Middle frontal gyrus (tissue), 1 donor: ENCODE data around the gene GTPBP4.
"Not testable (repeated sequence)": the region's sequence is repeated elsewhere in the genome, so short reads cannot be mapped to it uniquely, and the experiment has no call there.

Experiments
- DNase-seq: peaks from one replicate; pipeline ENCODE4 v3.0.0-alpha.2; 2015; ENCODE audit warnings: low spot score; ENCODE audit errors: extremely low spot score

GTPBP4 gene

DNA sequence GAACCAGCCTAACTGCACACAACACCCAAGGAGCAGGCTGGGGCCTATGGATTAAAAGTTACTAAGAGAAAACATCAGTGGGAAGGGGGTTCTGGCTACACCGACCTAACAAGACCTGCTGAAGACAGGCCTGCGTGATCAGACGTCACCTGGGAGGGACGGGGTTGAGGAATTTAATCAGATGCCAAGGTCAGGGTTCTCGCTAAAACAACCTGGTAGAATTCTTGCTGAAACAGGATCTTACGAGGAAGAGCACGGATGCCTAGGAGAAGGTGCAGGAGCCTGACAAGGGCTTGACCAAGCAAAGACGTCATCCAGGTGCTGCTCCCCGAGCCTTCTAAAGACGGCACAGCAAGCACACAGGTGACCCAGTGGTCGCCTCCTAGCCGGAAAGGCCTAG, 35.9 kb downstream of the GTPBP4 start:
- no peak for DNase-seq

DNA sequence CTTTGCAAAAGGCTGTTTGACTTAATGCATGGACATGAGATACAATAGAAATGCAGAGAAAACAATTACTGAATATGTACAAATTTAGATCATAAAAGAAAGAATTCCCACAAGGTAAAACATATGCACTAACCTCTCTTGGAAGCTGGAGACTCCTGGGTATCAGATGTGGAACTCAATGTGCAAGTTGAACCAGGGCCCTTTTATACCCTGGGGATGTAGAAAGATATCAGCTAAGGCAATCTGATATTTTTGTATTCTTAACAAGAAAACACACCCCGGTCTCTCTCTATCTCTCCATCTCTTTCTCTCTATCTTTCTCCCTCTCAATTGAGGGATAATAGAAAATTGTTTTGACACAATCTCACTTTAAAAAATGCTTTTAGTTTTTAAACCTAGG, 37.4 kb downstream of the GTPBP4 start, which contains the start of gene IDI2:
Gene IDI2, minus strand, starts transcription at position 177 of the 400 bp plus-strand sequence. CDS start 1,136 bp downstream, outside the sequence.
- no peak for DNase-seq

DNA sequence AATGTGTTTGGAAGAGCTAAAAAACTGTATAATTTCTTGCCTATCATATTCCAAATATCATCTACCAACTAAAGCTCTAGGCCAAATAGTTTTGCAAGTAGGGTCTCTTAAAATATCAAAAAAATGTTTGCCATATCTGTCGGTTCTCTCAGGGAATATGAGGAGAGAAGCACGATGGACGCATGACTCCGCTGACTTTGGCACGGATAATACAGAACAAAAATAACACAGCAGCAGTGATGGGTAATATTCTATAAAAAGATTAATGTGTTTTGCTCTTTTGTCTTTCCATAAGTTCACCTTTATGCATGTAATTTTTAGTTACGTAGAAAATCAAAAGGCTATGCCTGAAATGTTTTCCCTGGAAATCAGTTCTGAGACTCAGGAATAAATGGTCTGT, 38.3 kb downstream of the GTPBP4 start:
- no peak for DNase-seq

DNA sequence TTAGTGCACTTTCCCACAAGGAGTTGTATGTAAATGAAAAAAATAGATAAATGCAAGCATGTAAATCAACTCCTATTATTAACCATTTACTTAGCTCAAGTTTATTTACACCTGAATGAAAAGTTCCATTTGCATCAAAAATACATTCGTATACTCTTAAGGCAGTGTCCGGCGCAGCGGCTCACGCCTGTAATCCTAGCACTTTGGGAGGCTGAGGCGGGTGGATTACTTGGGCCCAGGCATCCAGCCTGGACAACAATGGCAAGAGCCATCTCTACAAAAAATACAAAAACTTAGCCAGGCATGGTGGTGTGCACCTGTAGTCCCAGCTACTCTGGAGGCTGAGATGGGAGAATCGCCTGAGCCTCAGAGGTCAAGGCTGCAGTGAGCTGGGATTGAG, 41.6 kb downstream of the GTPBP4 start:
- no peak for DNase-seq

DNA sequence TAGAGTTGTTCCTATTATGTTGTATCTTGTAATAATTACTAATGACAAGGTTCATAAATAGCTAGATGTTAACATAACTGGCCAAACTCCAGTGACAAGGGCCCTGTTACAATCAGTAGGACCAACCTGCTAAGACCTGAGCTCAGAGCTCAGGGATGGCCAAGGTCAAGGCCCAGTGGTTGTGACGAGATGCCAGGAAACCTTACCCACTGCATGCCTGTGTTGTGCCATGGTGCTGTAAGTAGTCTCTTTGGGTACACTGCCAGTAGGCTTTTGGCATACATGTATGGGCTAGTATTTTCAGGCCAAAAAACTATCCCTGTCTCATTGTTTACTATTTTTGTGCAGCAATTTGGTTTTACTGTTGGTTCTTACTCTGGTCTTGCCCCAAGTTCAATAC, 45.4 kb downstream of the GTPBP4 start:
- DNase-seq, result no peak

DNA sequence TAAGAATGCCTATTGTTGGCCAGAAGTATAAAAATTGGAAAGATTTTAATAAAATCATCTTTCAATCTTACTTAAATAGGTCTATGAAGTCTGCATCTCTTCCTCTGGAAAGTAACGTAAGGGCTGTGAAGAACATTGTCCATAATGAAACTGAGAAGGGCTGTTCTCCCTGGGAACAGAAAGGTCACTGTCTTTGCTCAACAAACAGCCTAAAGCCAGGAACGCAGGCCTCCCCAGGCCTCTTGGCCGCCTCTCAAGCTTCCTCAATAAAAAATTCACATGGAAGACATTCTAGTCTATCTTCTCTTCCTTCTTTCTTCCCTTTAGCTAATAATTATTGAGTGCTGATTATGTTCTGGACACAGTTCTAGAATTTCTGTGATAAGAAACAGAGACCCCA, 46.5 kb downstream of the GTPBP4 start:
- DNase-seq, result peak; percentile 22

DNA sequence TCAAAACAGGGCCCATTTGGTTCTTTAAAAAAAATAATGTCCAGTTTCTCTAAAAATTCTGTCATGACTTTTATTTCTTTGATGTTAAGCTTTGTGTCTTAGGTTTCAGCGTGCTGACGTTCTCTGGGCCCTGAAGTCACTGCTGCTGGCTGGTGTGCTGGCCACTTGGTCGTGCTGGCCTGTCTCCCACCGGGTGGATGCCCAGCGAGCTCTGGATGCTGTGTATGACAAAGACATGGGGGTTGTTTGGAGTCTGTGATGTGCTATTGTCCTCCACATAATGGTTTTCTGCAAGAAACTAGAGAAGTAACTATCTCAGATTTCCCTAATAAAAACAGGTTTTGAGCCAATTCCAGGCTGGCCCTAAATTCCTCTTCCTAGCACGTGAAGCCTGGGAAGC, 47.0 kb downstream of the GTPBP4 start:
- DNase-seq, result no peak

DNA sequence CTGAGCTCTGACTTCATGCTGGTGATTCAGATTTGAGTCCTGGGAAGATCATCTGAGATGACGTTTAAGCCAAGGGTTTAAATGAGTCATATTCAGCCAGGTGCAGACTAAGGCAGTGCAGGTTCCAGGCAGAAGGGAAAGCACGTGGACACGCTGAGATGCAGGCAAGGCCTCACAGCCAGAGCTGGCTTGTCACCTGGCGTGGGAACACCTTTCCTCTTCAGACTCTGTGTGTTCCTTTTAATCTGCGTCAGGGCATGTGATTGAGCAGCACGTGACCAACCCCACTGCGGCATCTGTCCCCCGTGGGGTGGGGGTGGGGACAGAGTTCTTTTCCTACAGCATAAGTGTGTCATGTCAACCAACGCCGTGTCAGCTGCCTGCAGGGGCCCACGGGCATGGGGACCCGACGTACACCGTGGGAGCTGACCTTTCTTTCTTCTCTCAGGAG, 48.1 kb downstream of the GTPBP4 start:
- DNase-seq, result no peak

DNA sequence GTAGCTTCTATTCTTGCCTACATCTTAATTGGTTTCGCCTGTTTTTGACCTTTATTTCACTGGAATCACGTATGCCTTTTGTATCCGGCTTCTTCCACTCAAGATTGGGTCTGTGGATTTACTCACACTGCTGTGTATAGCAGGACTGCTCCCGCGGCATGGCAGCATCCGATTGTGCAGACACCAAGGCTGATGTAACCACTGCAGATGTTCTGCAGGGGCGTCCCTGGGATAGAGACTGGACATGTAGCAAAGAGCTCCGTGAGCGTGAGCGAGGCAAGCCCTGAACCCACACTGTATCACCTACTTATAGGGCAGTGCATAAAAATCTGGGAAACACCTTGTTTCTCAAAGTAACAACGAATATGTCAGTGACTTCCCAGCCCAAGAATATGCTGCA, 48.9 kb downstream of the GTPBP4 start:
- no peak for DNase-seq

DNA sequence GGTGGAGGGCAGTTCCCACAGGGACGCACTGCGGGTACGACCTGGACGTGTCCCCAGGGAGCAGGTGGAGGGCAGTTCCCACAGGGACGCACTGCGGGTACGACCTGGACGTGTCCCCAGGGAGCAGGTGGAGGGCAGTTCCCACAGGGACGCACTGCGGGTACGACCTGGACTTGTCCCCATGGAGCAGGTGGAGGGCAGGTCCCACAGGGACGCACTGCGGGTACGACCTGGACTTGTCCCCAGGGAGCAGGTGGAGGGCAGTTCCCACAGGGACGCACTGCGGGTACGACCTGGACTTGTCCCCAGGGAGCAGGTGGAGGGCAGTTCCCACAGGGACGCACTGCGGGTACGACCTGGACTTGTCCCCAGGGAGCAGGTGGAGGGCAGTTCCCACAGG, 50.5 kb downstream of the GTPBP4 start:
- not testable (repeated sequence) for DNase-seq

DNA sequence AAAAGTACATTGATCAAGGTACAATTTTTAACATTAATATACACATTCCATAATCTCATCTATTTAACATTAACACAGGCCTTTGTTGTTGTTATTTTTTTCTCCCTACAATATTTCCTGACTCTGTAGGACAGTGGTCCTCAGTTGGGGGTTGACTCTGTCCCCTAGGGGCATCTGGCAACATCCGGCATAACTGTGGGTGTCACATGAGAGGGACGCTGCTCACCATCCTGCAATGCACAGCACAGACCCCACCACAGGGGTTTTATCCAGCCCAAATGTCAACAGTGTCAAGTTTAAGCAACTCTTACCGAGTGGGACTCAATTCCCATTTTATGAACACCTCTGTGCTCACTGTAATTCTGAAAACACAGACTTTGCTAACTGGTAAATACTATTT, 51.9 kb downstream of the GTPBP4 start:
- no peak for DNase-seq

DNA sequence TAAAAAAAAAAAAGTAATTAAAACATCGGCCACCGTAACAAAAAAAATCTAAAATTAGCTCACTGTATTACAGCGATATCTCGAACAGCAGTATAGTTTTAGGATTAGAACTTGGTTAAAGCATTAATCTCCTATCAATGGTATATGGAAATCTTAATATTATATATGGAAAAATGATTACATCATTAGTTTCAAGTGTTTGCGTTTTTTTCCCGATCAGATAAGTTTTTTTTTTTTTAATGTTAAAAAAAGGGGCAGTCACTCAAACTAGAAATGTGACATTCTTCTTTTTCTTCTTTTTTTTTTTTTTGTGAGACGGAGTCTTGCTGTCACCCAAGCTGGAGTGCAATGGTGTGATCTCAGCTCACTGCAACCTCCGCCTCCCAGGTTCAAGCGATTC, 53.3 kb downstream of the GTPBP4 start:
- DNase-seq, result no peak

DNA sequence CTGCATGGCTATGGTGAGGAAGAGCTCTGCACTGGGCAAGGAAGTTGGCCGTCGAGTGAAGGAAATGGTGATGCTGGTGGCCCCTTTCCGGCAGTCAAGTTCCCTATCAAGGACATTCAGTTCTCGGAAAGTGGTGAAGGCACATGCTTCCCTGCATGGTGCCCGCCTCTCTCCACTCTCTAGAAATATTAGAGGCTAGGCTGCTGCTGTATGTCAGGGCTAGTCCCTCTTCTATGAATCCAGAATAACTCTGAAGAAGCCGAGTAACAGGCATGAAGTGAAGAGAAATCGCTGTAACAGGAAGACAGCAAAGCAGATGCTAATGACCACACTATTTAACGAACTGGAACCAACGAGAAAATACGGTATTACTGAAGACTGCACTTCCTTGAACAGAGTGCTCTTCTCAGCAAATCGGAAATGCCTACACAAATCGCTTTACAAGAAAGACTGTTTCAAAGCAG, 55.3 kb downstream of the GTPBP4 start:
- DNase-seq, result no peak

DNA sequence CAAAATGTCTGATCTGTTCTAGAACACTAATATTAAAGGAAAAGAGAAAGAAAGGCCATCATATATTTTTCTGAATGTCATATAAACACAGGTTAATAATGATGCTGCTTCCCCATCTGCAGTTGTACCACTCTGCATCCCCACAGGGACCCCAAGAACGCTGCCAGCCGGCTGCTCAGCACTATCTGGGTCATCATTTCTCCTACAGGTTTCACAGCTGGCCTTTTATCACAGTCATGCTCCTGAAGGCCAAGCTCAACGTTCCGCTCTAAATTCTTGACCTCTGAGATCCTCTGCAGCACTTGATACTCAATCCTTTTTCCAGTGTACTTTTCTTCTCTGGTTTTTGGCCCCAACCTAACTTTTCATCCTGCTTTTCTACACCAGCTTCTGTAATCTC, 55.9 kb downstream of the GTPBP4 start:
- no peak for DNase-seq

DNA sequence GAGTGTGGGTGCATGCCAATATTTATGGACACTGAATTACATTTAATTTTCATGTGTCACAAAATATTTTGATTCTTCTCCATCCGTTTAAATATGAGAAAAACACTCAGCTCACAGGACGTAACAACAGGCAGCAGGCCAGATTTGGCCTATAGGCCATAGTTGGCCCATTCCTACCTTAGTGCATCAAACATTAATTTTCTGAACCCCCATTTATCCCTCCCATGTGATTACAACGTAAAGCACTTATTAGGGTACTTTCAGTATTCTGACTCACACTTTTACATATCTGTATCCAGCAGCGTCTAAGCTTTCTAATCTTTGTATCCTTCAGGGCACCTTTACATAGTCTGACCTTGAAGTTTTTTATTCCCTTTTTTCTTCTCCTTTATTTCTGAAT, 56.7 kb downstream of the GTPBP4 start:
- DNase-seq, result no peak

DNA sequence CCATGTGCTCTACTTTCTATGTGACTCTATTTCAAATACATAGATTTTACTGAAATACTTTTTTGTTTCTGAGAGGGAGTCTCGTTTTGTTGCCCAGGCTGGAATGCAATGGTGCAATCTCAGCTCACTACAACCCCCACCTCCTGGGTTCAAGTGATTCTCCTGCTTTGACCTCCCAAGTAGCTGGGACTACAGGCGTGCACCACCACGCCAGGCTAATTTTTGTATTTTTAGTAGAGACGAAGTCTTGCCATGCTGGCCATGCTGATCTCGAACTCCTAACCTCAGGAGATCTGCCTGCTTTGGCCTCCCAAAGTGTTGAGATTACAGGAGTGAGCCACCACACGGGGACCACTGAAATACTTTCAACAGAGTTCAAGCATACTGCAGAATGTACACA, 57.2 kb downstream of the GTPBP4 start:
- DNase-seq, result no peak

DNA sequence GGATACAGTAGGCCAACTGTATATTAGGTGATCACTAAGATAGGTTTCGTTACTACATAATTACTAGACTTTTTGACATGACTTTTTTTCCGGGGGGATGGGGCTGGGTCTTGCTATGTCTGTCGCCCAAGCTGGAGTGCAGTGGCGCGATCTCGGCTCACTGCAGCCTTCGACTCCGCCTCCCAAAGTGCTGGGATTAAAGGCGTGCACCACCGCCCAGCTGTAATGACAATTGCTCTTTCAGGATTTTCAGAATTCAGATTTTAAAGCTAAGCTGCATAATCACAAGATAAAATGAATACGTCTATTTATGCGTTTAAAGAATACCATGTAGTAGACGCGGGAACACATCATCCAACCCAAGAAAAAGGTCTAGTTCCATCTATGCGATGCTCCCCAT, 59.7 kb downstream of the GTPBP4 start:
- no peak for DNase-seq

DNA sequence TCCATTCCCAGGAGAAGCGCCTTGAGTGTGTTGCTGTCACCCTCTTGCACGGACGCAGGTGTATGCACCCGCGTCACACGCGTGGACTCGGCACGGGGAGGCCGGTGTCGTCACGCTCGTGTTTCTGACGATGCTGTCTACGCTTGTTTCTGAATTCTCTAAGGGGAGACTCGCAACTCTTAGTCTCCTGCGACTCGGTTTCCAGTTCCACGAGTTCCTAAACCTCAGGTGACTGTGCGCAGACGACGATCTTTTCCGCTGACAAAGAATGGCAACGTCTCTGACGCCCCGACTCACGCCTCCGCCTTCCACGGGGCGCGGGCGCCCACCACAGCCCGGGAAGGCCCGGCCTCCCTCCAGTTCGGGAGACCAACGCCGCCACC, 60.1 kb downstream of the GTPBP4 start:
- no peak for DNase-seq

DNA sequence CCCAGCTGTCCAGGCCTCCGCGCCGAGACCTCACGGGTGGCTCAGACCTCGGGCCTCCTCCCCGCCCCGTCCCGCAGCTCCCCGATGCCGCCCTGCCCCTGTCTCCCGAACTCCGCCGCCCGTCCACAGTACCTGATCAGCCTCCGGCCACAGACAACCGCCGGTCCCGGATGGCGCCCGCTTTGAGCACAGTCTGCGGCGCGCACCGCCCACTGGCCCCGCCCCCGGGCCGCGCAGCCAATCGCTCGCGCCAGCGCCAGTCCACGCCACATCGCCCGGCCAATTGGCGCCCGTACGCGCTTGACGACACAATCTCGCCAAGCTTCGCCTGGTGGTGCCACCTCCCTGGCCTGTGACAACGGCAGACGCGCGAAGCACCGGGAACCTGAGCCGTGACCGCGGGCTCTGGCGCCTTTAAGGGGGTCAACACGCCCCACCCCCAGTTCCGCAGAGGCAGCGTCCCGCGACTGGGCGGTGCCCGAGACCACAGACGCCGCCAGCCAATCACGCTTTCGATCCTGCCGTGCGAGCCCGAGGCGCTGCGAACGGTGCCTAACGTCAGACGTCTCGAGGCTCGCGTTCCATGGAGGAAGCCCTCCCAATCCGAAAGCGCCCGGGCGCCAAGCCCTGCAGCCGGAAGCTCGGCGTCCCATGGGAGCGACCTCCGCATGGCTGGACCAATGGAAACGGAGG, 60.6 kb downstream of the GTPBP4 start, which contains the start of gene IDI1:
Gene IDI1, minus strand, starts transcription at position 388 of the 693 bp plus-strand sequence. Its CDS starts 116 bp downstream, at position 272.
- peak; percentile 95 for DNase-seq

DNA sequence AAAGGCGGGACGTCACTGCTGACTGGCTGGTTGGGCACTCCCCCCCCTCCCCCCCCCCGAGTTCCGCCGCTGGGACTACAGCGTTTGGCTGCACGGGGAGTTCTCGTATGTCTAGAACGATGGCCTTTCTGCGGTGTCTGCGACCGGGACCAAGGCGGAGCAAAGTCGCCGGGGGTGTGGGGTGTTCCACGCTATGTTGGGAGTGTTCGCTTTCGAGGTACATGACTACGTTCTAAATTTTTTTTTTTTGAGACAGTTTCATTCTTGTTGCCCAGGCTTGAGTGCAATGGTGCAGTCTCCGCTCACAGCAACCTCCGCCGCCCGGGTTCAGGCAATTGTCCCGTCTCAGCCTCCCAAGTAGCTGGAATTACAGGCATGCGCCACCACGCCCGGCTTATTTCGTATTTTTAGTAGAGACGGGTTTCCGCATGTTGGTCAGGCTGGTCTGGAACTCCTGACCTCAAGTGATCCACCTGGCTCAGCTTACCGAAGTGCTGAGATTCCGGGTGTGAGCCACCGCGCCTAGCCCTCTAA, 61.3 kb downstream of the GTPBP4 start:
- DNase-seq, result no peak

DNA sequence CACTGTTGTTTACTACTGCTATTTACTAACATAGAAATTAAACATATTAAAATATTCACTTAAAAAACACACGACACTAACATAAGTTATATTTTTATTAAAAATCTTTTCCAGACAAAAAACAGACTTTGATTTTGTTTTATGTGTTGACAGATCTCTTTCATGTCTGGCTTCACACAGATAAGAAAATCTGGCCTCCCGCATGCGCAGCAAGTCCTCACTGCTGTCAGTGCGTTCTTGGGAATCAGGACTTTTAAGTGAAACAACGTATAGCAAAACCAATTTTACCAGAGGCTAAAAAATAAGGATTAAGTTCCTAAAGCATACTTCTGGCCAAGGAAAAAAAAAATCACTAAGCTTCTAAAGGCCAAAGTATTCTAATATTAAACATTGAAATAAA, 61.9 kb downstream of the GTPBP4 start:
- DNase-seq, result no peak

DNA sequence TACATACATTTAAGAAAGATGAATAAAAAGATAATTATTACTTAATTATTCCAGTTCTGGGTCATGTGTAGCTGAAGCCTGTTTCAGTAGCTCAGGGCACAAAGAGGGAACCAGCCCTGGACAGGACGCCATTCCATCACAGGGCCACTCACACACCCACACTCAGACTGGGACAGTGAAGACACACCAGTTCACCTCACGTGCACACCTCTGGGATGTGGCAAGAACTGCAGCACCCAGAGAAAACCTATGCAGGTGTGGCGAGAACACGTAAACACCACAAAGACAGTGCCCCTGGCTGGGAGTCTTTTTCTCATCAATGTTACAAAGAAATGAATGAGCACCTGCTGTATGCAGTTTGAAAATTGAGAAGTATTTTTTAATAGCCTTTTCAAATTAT, 62.3 kb downstream of the GTPBP4 start:
- DNase-seq, result no peak

DNA sequence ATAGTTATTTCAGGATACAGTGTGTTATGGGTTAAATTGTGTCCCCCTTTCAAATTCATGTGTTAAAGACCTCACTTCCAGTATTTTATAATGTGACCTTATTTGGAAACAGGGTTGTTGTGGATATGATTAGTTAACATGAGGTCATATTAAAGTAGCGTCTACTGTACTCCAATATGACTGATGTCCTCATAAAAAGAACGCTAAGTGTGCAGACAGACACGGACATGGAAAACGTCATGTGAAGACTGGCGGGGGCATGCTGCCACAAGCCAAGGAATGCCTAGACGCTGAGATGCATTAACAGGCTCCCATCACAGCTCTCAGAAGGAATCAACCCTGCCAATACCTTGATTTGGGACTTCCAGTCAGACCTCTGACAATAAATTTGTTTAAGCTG, 66.5 kb downstream of the GTPBP4 start:
- DNase-seq, result no peak
